HG03457 (cell line): ENCODE measurements around the gene DSCAML1.
"Not testable (repeated sequence)": the region's sequence is repeated elsewhere in the genome, so short reads cannot be mapped to it uniquely, and the experiment has no call there.

Experiments used
- ATAC-seq: cut with Tn5 transposase; IDR thresholded peaks from one replicate; pipeline ENCODE4 v1.9.1; 2021; ENCODE audit warnings: moderate number of reproducible peaks; ENCODE audit not compliant: unreplicated experiment

The DSCAML1 gene

DNA sequence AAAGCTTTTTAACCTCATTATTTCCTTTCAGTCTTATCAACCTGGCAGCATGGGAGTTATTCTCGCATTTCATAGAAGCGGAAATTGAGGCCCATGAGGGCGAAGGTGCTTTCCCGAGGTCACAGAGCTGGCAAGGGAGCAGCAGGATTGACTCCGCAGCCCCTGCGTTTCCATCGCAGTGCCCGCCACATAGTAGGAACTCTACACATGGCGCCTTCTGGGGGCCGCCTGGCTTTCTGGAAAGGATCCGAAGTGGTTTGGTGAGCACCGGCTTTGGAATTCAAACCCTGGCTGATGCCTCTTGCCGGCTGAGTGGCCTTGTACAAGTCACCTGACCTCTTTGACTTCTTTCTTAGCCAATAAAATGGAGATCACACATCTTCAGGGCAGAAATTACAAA, 376.0 kb downstream of the DSCAML1 start:
- ATAC-seq, result no peak

GRCh38 chr11:117420598-117420997, 376.4 kb downstream of the DSCAML1 start:
- no peak for ATAC-seq

- ATAC-seq, result no peak
Measured at GRCh38 chr11:117420143-117420485, 376.9 kb downstream of the DSCAML1 start.

GRCh38 chr11:117419482-117420142, 377.4 kb downstream of the DSCAML1 start:
- ATAC-seq, result no peak

DNA sequence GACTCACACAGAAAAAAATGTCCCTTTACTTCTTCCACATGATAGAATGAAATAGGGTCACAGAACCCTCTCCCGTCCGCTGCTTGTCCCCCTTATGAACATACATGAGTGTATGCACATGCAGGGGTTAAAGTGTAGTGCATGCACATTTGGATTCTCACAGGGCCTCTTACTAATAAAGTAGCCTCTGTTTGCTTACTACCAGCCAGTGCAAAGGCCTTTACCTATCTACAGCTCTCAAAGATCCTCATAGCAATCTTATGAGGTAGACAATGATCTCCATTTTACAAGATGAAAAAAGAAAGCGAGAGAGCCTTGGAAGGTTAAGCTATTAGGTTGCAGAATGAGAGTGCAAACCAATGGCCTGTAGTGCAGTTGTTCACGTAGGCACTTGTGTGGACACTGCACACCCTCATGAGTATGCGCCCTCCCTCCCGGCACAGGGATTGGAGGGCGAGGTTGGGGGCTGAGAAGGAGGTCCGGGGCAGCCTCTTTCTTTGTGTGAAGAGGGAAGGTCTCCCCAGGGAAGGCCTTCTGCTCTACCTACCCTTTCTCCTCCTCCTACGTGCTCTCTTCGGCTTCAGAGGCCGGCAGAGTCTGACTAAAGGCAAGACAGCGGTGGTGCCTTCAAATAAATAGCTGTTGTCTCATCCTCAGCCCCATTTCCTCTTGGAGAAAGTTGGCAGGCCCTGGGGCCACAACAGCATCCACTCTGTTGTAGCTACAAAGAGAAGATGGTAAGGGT, 378.1 kb downstream of the DSCAML1 start:
- ATAC-seq, result no peak

- ATAC-seq, result no peak
Measured at GRCh38 chr11:117417856-117418255, 379.2 kb downstream of the DSCAML1 start.

DNA sequence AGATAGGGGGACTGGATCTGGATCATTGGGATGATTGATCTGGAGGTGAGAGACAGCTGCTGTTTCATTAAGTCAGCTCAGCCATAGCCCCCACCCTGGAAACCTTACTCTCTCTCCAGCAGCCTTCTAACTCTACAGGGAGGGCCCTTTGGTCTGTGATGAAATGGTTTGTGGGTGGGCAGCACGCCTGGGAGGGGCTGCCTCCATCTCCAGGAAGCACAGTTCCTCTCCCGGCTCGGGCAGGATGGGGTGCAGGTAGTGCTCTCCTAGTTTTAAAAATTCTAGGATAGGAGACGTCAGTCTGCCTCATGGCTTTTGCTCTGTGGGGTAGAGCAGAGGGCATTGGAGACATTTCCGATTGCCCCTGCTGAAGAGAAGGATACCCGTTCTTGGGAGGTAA, 379.7 kb downstream of the DSCAML1 start:
- ATAC-seq, result no peak

DNA sequence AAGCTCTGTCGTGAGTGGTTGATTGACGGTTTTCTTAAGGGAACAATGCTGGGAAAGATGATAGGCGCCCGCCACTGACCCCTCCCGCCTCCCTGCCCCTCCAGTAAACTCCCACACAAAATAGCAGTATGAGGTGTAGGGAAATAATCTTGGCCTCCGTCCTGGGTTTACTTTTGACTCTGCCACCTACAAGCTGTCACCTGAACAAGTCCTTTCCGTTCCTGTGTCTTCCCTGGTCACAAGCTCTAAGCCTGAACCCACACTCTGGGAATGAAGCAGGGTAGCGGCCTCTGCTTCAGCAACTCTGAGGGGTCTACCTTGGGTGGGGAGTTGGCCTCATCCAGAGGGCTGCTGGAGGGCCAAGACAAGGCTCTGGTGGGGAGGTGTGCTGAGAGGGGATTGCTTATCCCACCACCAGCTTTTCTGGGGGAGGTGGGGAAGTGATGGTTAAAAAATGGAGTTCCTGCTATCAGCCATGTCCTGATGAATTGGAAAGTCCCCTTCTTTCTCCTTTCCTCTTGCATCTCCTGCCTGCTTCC, 381.6 kb downstream of the DSCAML1 start:
- no peak for ATAC-seq

DNA sequence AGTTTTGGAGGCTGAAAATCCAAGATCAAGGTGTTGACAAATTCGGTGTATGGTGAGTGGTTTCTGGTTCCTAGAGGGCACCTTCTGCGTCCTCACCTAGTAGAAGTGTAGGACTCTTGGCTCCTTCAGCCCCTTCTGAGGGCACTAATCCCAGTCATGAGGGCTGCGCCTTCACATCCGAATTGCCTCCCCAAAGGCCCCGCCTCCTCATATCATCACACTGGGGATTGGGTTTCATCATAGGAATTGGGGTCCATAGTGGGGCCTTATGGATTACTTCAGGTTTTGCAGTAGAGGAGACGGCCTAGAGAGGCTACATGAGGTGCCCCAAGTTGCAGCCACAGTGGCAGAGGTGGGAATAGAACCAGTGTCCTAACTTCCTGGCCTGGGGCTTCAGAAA, 382.3 kb downstream of the DSCAML1 start:
- ATAC-seq, result no peak

DNA sequence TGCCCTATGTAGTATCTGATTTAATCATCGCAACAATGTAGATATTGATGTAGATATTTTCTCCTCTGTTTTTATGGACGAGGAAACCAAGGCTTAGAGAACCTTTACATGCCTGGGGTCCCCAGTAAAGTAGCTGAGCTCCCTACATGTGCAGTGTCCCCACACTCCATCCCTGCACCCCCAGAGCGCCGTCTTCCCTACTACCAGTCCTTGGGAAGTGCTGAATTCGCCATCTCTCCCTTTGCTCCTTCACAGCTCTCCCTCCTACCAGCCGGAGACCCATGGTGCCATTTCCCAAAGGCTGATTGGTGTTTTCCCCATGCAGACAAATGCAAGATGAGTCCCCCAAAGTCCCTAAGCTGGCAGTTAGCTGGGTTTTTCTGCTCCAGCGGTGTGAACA, 383.4 kb downstream of the DSCAML1 start:
- ATAC-seq, result no peak

- no peak for ATAC-seq
Measured at GRCh38 chr11:117412653-117413275, 384.3 kb downstream of the DSCAML1 start.

DNA sequence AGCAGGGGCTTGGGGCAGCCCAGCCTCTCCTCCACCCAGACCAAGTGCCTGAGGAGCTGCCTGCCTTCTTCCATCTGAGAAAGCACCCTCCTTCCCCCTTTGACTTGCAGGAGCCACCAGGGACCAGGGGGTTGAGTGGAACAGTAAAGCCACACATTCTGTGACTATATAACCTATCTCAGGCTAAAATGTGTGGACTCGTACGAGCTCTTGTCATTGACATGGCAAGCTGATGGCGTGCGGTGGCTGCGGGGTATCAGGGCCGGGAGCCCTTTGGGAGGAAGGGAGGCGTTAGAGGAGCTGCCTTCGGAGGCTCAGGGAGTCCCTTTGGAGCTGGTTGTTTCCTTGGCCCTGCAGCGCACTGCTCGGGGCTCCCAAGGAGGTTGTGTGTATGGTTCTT, 384.8 kb downstream of the DSCAML1 start:
- ATAC-seq, result no peak

DNA sequence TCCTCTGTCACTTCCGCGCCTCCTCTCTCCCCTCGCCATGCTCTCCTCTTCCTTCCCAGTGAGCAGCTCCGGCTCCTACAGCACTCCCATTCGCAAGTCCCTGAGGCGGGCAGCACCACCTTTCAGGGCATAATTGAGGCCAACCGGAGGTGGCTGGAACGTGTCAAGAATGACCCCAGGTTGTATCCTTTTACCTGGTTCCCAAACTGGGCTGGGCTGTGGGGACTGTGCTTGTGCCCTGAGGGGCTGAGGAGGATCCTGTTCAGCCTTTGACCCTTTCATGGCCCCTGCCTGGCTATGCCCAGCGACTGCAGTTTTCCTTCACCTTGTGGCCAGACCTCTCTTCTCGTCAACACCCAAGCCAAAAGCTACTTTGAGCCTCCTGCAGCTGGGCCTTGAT, 385.3 kb downstream of the DSCAML1 start:
- ATAC-seq, result no peak

GRCh38 chr11:117410861-117411710, 385.9 kb downstream of the DSCAML1 start:
- no peak for ATAC-seq

DNA sequence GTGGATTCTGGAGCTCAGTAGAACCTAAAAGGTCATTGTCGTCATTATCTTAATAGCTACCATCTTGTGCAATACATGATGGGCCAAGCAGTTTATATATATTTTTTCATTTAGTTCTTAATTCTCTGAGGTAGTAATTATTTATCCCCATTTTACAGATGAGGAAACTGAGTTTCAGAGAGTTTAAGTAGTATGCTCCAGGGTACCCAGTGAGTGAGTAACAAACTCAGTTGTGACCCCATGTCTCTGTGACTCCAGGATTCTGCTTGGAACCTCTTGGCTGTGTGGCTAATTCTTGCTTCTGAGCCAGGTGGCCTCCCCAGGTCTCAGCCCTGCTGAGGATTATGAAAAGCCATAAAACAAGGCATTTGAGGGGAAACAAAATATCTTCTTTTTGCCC, 386.8 kb downstream of the DSCAML1 start:
- no peak for ATAC-seq

- ATAC-seq, result no peak
Measured at GRCh38 chr11:117409511-117409910, 387.5 kb downstream of the DSCAML1 start.

GRCh38 chr11:117408356-117408755, 388.7 kb downstream of the DSCAML1 start:
- no peak for ATAC-seq

- ATAC-seq, result no peak
Measured at GRCh38 chr11:117407016-117407415, 390.0 kb downstream of the DSCAML1 start.

- not testable (repeated sequence) for ATAC-seq
Measured at GRCh38 chr11:117405898-117406297, 391.1 kb downstream of the DSCAML1 start.

DNA sequence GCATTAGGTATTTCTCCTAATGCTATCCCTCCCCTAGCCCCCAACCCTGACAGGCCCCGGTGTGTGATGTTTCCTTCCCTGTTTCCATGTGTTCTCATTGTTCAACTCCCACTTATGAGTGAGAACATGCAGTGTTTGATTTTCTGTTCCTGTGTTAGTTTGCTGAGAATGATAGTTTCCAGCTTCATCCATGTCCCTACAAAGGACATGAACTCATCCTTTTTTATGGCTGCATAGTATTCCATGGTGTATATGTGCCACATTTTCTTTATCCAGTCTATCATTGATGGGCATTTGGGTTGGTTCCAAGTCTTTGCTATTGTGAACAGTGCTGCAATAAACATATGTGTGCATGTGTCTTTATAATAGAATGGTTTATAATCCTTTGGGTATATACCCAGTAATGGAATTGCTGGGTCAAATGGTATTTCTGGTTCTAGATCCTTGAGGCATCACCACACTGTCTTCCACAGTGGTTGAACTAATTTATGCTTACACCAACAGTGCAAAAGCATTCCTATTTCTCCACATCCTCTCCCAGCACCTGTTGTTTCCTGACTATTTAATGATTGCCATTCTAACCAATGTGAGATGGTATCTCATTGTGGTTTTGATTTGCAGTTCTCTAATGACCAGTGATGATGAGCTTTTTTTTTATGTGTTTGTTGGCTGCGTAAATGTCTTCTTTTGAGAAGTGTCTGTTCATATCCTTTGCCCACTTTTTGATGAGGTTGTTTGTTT, 397.7 kb downstream of the DSCAML1 start:
- not testable (repeated sequence) for ATAC-seq
